Osteocyte (in vitro differentiated cells): ENCODE data around the gene CKMT2. TPM values are rescaled to one million over a fixed set of nuclear protein-coding genes. Genes with fewer than 3 reads are reported as not detected.

ENCODE experiments used
- DNase-seq: peaks from one replicate; pipeline ENCODE4 v3.0.0; 2021; ENCODE audit warnings: mixed read lengths; ENCODE audit not compliant: unreplicated experiment; ENCODE audit errors: extremely low spot score
- H3K27ac Mint-ChIP-seq: one replicate; pipeline ENCODE4 v1.8.0; 2021; ENCODE audit warnings: mild to moderate bottlenecking, mixed read lengths; ENCODE audit not compliant: unreplicated experiment
- H3K27me3 Mint-ChIP-seq: one replicate; pipeline ENCODE4 v1.8.0; 2021; ENCODE audit warnings: mixed read lengths; ENCODE audit not compliant: unreplicated experiment
- H3K36me3 Mint-ChIP-seq: one replicate; pipeline ENCODE4 v1.8.0; 2021; ENCODE audit warnings: mixed read lengths; ENCODE audit not compliant: unreplicated experiment
- H3K4me1 Mint-ChIP-seq: one replicate; pipeline ENCODE4 v1.8.0; 2021; ENCODE audit warnings: mixed read lengths; ENCODE audit not compliant: unreplicated experiment
- H3K4me3 Mint-ChIP-seq: one replicate; pipeline ENCODE4 v1.8.0; 2021; ENCODE audit warnings: mild to moderate bottlenecking, moderate library complexity, mixed read lengths; ENCODE audit not compliant: unreplicated experiment
- H3K9me3 Mint-ChIP-seq: one replicate; pipeline ENCODE4 v1.8.0; 2021; ENCODE audit warnings: mixed read lengths; ENCODE audit not compliant: unreplicated experiment
- total RNA-seq: library from RNA; stranded (reverse); gene quantifications from 2 replicates; pipeline ENCODE4 v1.2.1, GENCODE V29; 2021
- TF ChIP-seq, protein P1 (sequence below): fragments of 200-600 bp; sonication (generic); IDR thresholded peaks from 2 replicates; pipeline ENCODE4 v1.5.0; 2021; ENCODE audit warnings: antibody characterized with exemption, mild to moderate bottlenecking, moderate library complexity

CKMT2 gene
- total RNA-seq, 1 donor from 2014 or later, result not detected

DNA sequence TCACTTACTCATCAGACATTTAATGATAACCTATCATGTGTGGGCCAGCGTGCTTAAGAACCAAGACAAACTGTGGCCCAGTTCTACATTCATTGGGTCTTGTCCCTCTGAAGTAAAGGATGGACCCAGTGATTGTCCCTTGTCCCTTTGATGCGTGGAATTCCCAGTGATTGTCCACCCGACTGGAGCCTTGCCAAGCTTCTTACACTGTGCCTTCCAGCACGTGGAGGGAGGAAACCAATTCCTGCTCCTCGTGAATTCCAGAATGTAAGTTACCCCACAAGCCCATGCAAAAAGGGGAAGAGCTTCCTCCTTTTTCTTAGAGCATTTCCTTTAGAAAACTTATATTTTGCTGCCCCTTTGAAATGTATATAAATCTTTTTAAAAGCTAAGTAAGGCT lies 7.9 kb downstream of the CKMT2 start:
- H3K4me3 Mint-ChIP-seq, result no peak overlapping the region
- TF ChIP-seq, protein P1, sequence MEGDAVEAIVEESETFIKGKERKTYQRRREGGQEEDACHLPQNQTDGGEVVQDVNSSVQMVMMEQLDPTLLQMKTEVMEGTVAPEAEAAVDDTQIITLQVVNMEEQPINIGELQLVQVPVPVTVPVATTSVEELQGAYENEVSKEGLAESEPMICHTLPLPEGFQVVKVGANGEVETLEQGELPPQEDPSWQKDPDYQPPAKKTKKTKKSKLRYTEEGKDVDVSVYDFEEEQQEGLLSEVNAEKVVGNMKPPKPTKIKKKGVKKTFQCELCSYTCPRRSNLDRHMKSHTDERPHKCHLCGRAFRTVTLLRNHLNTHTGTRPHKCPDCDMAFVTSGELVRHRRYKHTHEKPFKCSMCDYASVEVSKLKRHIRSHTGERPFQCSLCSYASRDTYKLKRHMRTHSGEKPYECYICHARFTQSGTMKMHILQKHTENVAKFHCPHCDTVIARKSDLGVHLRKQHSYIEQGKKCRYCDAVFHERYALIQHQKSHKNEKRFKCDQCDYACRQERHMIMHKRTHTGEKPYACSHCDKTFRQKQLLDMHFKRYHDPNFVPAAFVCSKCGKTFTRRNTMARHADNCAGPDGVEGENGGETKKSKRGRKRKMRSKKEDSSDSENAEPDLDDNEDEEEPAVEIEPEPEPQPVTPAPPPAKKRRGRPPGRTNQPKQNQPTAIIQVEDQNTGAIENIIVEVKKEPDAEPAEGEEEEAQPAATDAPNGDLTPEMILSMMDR, result no peak
- no peaks in the 10 kb centered on the region for H3K36me3 Mint-ChIP-seq
- peaks cover 4% of the 10 kb centered on the region for H3K4me1 Mint-ChIP-seq
- no peak for DNase-seq
- no peaks in the 10 kb centered on the region for H3K9me3 Mint-ChIP-seq
- no peak overlapping the region for H3K27ac Mint-ChIP-seq
- no peaks in the 10 kb centered on the region for H3K27me3 Mint-ChIP-seq

DNA sequence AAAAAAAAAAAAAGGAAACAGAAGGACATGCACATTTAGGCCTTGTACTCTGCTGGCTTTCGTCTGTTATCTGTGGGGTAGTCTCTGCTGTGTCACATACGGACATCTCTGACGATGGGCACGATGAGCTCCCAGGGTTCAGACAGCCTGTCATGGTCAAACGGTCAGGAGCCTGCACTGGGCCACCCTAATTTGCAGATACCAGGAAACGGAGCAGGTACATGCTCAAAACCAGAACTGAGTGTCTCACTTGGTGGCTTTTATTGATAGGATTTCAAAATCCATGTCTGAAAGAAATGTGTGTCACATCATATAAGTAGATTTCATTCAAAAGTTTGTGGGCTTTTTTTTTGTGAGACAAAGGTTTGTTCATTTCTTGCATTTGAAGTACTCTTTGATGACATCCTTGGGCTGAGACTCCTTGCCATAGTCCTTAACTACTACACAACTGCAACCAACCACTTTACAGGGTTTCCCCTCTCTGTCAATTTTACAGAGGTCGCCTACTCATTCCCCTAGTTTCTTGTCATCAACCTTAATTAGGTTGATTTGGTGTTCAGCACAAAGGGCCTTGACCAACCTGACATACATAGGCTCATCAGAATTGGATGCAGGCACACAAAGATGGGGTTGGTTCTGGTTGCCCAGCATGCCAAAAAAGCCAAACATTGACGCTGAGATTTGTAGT lies 9.0 kb downstream of the CKMT2 start:
- DNase-seq, result no peak
- H3K4me1 Mint-ChIP-seq, result peaks cover 4% of the 10 kb centered on the region
- TF ChIP-seq, protein P1, result no peak
- no peak overlapping the region for H3K4me3 Mint-ChIP-seq
- H3K9me3 Mint-ChIP-seq, result no peaks in the 10 kb centered on the region
- no peaks in the 10 kb centered on the region for H3K36me3 Mint-ChIP-seq
- no peaks in the 10 kb centered on the region for H3K27me3 Mint-ChIP-seq
- H3K27ac Mint-ChIP-seq, result no peak overlapping the region

DNA sequence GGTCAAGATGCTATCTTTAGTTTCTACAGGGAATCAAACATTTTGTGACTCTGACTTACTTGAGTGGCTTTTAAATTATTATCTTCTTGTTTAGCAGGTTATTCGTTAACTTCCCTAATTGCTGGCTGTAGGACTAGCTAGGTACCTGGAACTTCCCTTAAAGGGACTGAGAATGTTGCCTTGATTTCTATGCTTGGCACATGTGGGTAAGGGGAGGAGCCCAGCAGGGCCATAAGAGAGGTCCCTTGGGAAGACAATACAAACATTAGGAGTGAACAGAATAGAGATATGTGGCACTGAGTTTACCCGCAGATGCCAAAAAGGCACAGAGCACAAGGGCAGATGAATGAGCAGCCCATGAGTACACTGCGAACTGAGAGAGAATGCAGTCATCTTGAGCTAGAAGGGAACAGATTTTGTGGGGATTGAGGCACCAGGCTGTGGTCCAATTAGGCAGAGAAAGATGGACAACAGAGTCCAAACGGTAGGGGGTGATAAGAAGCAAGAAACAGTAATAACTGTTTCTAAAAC lies 9.8 kb downstream of the CKMT2 start:
- no peaks in the 10 kb centered on the region for H3K27me3 Mint-ChIP-seq
- H3K36me3 Mint-ChIP-seq, result no peaks in the 10 kb centered on the region
- TF ChIP-seq, protein P1, result no peak
- peaks cover 4% of the 10 kb centered on the region for H3K4me1 Mint-ChIP-seq
- no peak overlapping the region for H3K27ac Mint-ChIP-seq
- DNase-seq, result no peak
- H3K4me3 Mint-ChIP-seq, result no peak overlapping the region
- H3K9me3 Mint-ChIP-seq, result no peaks in the 10 kb centered on the region

DNA sequence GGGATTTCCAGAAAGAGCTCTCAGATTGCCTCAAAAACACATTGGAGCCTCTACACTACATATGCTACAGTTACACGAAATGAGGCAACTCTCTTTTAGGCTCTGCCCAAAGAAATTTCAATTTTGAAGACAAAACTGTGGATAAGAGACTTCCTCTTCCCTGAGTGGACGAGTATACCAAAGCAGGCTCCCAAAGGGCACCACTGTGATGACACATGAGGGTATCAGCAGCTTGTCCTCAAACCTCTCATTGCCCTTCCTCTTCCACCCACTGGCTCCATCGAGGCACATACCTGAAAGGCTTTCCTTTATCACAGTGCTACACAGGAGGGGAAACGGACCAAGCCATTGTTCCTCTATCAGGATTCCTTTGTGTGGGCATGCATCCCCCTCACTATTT lies 11.3 kb downstream of the CKMT2 start:
- Mint-ChIP-seq H3K27ac (no peak overlapping the region), H3K9me3 (no peaks in the 10 kb centered on the region), H3K36me3 (no peaks in the 10 kb centered on the region), H3K4me1 (peaks cover 4% of the 10 kb centered on the region), H3K4me3 (no peak overlapping the region), H3K27me3 (no peaks in the 10 kb centered on the region)
- DNase-seq, result no peak
- TF ChIP-seq, protein P1, result no peak

DNA sequence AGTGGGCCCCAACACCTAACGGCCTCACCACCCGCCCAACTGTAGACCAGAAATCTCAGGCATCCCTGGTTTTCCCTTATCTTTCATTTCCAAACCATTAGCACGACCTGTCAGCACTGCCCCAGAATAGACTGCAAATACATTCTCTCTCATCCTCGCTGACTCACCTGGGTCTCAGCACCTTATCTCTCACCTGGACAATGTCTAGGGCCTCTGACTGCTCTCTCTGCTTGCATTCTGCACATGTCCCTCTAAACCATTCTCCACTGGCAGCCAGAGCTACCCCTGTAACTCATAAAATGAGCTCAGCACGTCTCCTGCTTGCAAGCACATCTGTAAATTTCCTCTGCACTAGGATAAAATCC lies 12.7 kb downstream of the CKMT2 start:
- Mint-ChIP-seq H3K4me3 (no peak overlapping the region), H3K4me1 (peaks cover 4% of the 10 kb centered on the region), H3K36me3 (peaks cover 6% of the 10 kb centered on the region), H3K27ac (no peak overlapping the region), H3K9me3 (peaks cover 4% of the 10 kb centered on the region), H3K27me3 (no peaks in the 10 kb centered on the region)
- DNase-seq, result no peak
- TF ChIP-seq, protein P1, result no peak
